ENCODE measurements around the gene UGT1A8.

Gene UGT1A8

GRCh38 chr2:233803292-233803911 lies 186.0 kb downstream of the UGT1A8 start:
- no peak for DNase-seq

GRCh38 chr2:233803994-233804393 lies 186.6 kb downstream of the UGT1A8 start:
- DNase-seq = no peak

GRCh38 chr2:233807215-233807865 lies 189.9 kb downstream of the UGT1A8 start:
- DNase-seq = no peak

GRCh38 chr2:233807966-233808935 lies 190.8 kb downstream of the UGT1A8 start:
- DNase-seq = no peak

GRCh38 chr2:233810385-233810784 lies 193.0 kb downstream of the UGT1A8 start:
- DNase-seq = no peak

- no peak for DNase-seq
These were observed 193.7 kb downstream of the UGT1A8 start for GRCh38 chr2:233811087-233811486.

- no peak for DNase-seq
These were observed 194.3 kb downstream of the UGT1A8 start for GRCh38 chr2:233811732-233812131.

- DNase-seq = no peak
These were observed 196.0 kb downstream of the UGT1A8 start for GRCh38 chr2:233813236-233814055.

- DNase-seq = no peak
These were observed 196.8 kb downstream of the UGT1A8 start for GRCh38 chr2:233814056-233814835.

- DNase-seq = no peak
These were observed 198.4 kb downstream of the UGT1A8 start for GRCh38 chr2:233815861-233816260.

- no peak for DNase-seq
These were observed 198.9 kb downstream of the UGT1A8 start for GRCh38 chr2:233816334-233816733.

- no peak for DNase-seq
These were observed 199.3 kb downstream of the UGT1A8 start for GRCh38 chr2:233816771-233817170.

- DNase-seq = no peak
These were observed 200.0 kb downstream of the UGT1A8 start for GRCh38 chr2:233817361-233817911.

- DNase-seq = no peak
These were observed 200.7 kb downstream of the UGT1A8 start for GRCh38 chr2:233817995-233818638.

- DNase-seq = no peak
These were observed 201.5 kb downstream of the UGT1A8 start for GRCh38 chr2:233818639-233819621.

GRCh38 chr2:233819884-233820773 lies 202.7 kb downstream of the UGT1A8 start:
- no peak for DNase-seq

GRCh38 chr2:233820774-233821105 lies 203.3 kb downstream of the UGT1A8 start:
- no peak for DNase-seq

GRCh38 chr2:233821196-233821595 lies 203.8 kb downstream of the UGT1A8 start:
- DNase-seq = no peak

GRCh38 chr2:233821709-233822100 lies 204.3 kb downstream of the UGT1A8 start:
- no peak for DNase-seq
